ENCODE results near the gene REG3G.

- no peak for TF ChIP-seq CTCF (IDR thresholded peaks at IDR 0.05)
- TF ChIP-seq POLR2A (IDR thresholded peaks at IDR 0.05): no peak
Measured at GRCh38 chr2:79009388-79009787, 16.1 kb upstream of the REG3G start.

Data from heart left ventricle (tissue), 13 donors.